Kidney (tissue), 14 donors: Measurements from ENCODE around the gene GRIPAP1. TPM values are rescaled to one million over a fixed set of nuclear protein-coding genes. Genes with fewer than 3 reads are reported as not detected.
A peak's percentile ranks its signal among the peaks of the same experiment; 100 is the strongest.

Experiments
- DNase-seq, 5 donors: peaks; one replicate each; pipeline ENCODE4 v3.0.0-alpha.2; 2013 to 2020
- FAIRE-seq: peaks from 2 replicates; lab custom pipeline; 2012; peaks lifted over from hg19 to GRCh38; lab: Jason Lieb, UNC
- H3K27ac ChIP-seq, 2 donors: one replicate each; pipeline ENCODE4 v1.7.0; 2013; ENCODE audit warnings: low read depth in 2 of 2, low read length in 2 of 2, inconsistent platforms in 1 of 2
- H3K27me3 ChIP-seq: one replicate; pipeline ENCODE4 v1.7.1; 2013; ENCODE audit warnings: low read length, inconsistent platforms; ENCODE audit not compliant: control insufficient read depth, insufficient read depth
- H3K36me3 ChIP-seq, 3 donors: one replicate each; pipeline versions ENCODE4 v1.7.0 to v1.7.1; 2013; ENCODE audit warnings: low read length in 3 of 3, control low read depth in 1 of 3, inconsistent platforms in 1 of 3; ENCODE audit not compliant: insufficient read depth in 3 of 3, control insufficient read depth in 2 of 3
- H3K4me1 ChIP-seq, 3 donors: one replicate each; pipeline versions ENCODE4 v1.7.0 to v1.7.1; 2013; ENCODE audit warnings: low read length in 3 of 3, inconsistent platforms in 1 of 3, low read depth in 1 of 3; ENCODE audit not compliant: control insufficient read depth in 2 of 3, insufficient read depth in 2 of 3
- H3K4me3 ChIP-seq, 3 donors: one replicate each; pipeline versions ENCODE4 v1.7.0 to v1.8.1; 2013; ENCODE audit warnings: low read length in 3 of 3, control low read depth in 1 of 3, inconsistent platforms in 1 of 3
- H3K9ac ChIP-seq, 3 donors: one replicate each; pipeline versions ENCODE4 v1.7.0 to v1.7.1; 2013; ENCODE audit warnings: low read length in 3 of 3, control low read depth in 1 of 3, inconsistent platforms in 1 of 3
- H3K9me3 ChIP-seq, 3 donors: one replicate each; pipeline versions ENCODE4 v1.7.0 to v1.7.1; 2013; ENCODE audit warnings: low read length in 3 of 3, control low read depth in 1 of 3, inconsistent platforms in 1 of 3; ENCODE audit not compliant: control insufficient read depth in 2 of 3, insufficient read depth in 1 of 3
- intact Hi-C: fragments of 100-400 bp; cut with DNase I; formaldehyde crosslinking; loops from one replicate; pipeline ENCODE4 v1.11.1; 2022
- polyA plus RNA-seq: library from polyadenylated mRNA; stranded (reverse); fragments of 350-450 nt; fragmentation: Illumina TruSeq; extraction: RNeasy Lipid Tissue Mini Kit (QIAGEN cat#74804); gene quantifications from one replicate; pipeline ENCODE4 v1.2.3, GENCODE V29; 2014; ENCODE audit warnings: low read depth, low replicate concordance; ENCODE audit not compliant: insufficient read depth
- total RNA-seq: library from RNA; stranded (reverse); fragmentation: NEBNext Ultra II Directional; extraction: Animal tissue kit (Norgen Biotek cat#: 25700); gene quantifications from one replicate; pipeline ENCODE4 v1.2.1, GENCODE V29; 2021
- TF ChIP-seq, protein P1 (sequence below): IDR thresholded peaks from 3 replicates; pipeline ENCODE4 v1.5.1; 2012; ENCODE audit warnings: mild to moderate bottlenecking, moderate library complexity, borderline replicate concordance; ENCODE audit not compliant: insufficient read depth; ENCODE audit errors: extremely low read depth
- donor health status: control.
- donor health status: control.
- donor health status: control.
- donor health status: control.
- donor health status: control.
- donor health status: DM: yes; HTN: yes; CAD: no.
- donor health status: Normal renal cell carcinoma (clear cell type).

GRIPAP1 gene
- total and polyA plus RNA-seq, 2 donors from 2014 or later = 24.0 to 52.8 TPM

DNA sequence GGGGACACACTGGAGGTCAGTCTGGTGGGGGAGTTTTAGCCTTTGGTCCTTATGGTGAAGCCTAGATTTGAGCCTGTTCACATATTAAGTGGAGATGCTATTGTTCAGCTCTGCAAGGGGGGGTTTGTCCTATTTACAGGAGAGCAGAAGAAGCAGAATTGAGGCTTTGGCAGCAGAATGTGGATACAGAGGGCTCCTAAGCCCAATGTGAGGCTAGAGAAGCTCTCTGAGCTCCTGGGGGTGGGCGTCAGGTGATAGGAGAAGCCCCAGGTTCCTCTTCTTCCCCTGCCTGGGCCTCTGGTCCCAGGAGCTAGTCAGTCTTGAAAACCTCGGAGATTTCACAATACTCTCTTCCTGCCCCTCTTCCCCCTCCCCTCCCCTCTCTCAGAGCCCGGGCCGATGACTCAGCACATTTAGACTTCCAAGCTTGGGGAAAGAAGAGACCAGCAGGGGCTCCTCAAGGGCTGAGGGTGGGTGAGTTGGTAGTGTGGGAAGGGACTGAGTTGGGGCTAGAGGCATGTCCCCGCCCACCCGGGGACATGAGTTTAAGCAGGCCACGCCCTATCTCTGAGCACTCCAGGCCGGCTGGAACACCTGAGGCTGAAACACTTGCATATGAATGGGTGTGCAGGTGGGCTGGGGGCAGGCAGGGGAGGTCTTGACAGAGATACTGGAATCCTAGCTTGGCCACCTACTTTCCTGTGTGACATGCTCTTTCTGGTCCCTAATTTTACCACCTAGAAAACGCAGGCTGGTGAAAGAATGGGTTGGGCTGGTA is 37.7 kb upstream of the GRIPAP1 start:
- H3K27ac ChIP-seq = peak overlapping the region; percentile 74 to 86

DNA sequence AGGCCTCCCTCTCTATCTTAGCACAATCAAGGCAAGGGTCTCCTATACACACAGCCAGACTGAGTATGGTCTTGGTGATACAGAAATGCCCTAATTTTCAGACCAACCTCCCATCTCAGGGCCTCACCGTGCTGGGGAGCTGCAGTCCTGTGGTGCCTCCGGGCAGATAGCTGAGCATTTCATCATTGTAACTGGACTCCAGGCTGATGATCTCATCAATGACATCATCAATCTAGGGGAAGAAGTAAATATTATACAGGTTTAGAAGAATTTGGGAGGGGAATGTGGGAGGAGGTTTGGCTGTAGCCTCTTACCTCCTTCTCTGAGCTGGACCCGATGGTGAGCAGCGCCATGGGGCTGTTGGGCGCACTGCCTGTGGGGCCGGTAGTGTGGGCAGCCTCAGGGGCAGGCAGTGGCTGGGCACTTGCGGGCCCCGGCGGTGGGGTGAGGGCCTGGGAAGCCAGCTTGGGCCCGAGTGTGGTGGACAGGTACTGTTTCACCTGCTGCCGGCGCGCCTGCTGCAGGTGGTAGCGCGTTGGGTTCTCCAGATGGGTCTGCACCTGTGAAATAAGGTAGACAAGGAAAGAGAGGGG is 35.9 kb upstream of the GRIPAP1 start:
- H3K9ac ChIP-seq = no peak overlapping the region
- TF ChIP-seq, protein P1, sequence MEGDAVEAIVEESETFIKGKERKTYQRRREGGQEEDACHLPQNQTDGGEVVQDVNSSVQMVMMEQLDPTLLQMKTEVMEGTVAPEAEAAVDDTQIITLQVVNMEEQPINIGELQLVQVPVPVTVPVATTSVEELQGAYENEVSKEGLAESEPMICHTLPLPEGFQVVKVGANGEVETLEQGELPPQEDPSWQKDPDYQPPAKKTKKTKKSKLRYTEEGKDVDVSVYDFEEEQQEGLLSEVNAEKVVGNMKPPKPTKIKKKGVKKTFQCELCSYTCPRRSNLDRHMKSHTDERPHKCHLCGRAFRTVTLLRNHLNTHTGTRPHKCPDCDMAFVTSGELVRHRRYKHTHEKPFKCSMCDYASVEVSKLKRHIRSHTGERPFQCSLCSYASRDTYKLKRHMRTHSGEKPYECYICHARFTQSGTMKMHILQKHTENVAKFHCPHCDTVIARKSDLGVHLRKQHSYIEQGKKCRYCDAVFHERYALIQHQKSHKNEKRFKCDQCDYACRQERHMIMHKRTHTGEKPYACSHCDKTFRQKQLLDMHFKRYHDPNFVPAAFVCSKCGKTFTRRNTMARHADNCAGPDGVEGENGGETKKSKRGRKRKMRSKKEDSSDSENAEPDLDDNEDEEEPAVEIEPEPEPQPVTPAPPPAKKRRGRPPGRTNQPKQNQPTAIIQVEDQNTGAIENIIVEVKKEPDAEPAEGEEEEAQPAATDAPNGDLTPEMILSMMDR = no peak
- intact Hi-C loops = no loop called here
- H3K27me3 ChIP-seq = no peaks in the 10 kb centered on the region
- DNase-seq (no peak), FAIRE-seq (no peak)
- no peak overlapping the region for H3K27ac ChIP-seq
- peaks cover 0 to 8% (median 0%) of the 10 kb centered on the region in 3 donors for H3K4me1 ChIP-seq
- H3K9me3 ChIP-seq = no peaks in the 10 kb centered on the region
- H3K4me3 ChIP-seq = no peak overlapping the region
- peaks cover 2 to 17% (median 11%) of the 10 kb centered on the region in 3 donors for H3K36me3 ChIP-seq

More for the DNA sequence above, 37.7 kb upstream of the GRIPAP1 start:
- peaks cover 0 to 8% (median 0%) of the 10 kb centered on the region in 3 donors for H3K4me1 ChIP-seq
- TF ChIP-seq, protein P1 = no peak
- peaks cover 2 to 7% (median 5%) of the 10 kb centered on the region in 3 donors for H3K36me3 ChIP-seq
- H3K9ac ChIP-seq = peak overlapping the region in 1 of 3 donors; percentile 34
- FAIRE-seq = peak; percentile 35
- H3K4me3 ChIP-seq = peak overlapping the region in 2 of 3 donors; percentile 25 to 38
- peak; percentile 68 to 92 (median 77) for DNase-seq
- no peaks in the 10 kb centered on the region for H3K9me3 ChIP-seq
- H3K27me3 ChIP-seq = no peaks in the 10 kb centered on the region
- intact Hi-C loops = no loop called here

DNA sequence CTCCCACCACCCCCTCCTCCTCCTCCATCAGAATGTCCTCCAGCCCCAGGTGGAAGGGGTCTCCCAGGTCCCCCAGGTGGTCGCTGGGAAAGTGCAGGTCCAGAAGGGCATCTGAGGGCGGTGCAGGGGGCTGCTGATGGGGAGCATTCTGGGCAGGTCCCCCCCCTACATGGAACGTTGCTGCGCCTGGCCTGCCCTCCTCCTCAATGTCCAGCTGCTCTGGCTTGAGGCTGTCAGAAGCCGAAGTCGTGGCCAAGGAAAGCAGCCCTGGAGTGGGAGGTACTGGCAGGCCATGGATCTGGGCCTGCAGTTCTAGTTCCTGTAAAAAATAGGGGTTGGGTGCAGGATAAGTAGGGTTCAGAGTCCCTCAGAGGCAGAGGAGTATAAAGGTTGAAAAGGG is 28.2 kb upstream of the GRIPAP1 start:
- Histone ChIP-seq H3K27me3 (no peaks in the 10 kb centered on the region), H3K36me3 (peaks cover 0 to 10% (median 7%) of the 10 kb centered on the region in 3 donors), H3K4me1 (no peaks in the 10 kb centered on the region), H3K27ac (no peak overlapping the region), H3K9ac (no peak overlapping the region), H3K9me3 (no peaks in the 10 kb centered on the region), H3K4me3 (no peak overlapping the region)
- intact Hi-C loops = no loop called here
- DNase-seq (no peak), FAIRE-seq (no peak)
- TF ChIP-seq, protein P1 = no peak
